SK-N-SH treated with all-trans-retinoic acid at 6 μM for 48 hours (cell line): ENCODE results near the gene PLEKHG3.

ENCODE experiments used
- BACH2 ChIP-seq: fragments of 250-450 bp; sonication (Bioruptor Pico); IDR thresholded peaks from 2 replicates; pipeline ENCODE4 v1.9.0; 2021; ENCODE audit warnings: mild to moderate bottlenecking, borderline replicate concordance
- OSR1 ChIP-seq: fragments of 250-450 bp; sonication (Bioruptor Pico); IDR thresholded peaks from 2 replicates; pipeline ENCODE4 v1.8.0; 2022; ENCODE audit warnings: moderate library complexity, mild to moderate bottlenecking, inconsistent platforms
- PPARA ChIP-seq: fragments of 250-450 bp; sonication (Bioruptor Pico); IDR thresholded peaks from 2 replicates; pipeline ENCODE4 v1.5.0; 2020; ENCODE audit warnings: mild to moderate bottlenecking, borderline replicate concordance
- RARB ChIP-seq: fragments of 250-450 bp; sonication (Bioruptor Pico); IDR thresholded peaks from 2 replicates; pipeline ENCODE4 v1.8.0; 2021; ENCODE audit warnings: mild to moderate bottlenecking, moderate library complexity
- SNAI2 ChIP-seq: fragments of 250-450 bp; sonication (Bioruptor Pico); IDR thresholded peaks from 2 replicates; pipeline ENCODE4 v1.5.0; 2020; ENCODE audit warnings: mild to moderate bottlenecking, moderate library complexity
- ZC3H10 ChIP-seq: fragments of 250-450 bp; sonication (Bioruptor Pico); IDR thresholded peaks from 2 replicates; pipeline ENCODE4 v1.5.1; 2021; ENCODE audit warnings: mild to moderate bottlenecking, moderate library complexity
- ZFP30 ChIP-seq: fragments of 450-650 bp; formaldehyde crosslinking; IDR thresholded peaks from 2 replicates; pipeline ENCODE4 v1.5.0; 2022; ENCODE audit warnings: mild to moderate bottlenecking, moderate library complexity
- ZNF565 ChIP-seq: fragments of 450-650 bp; formaldehyde crosslinking; conservative IDR thresholded peaks from 2 replicates; pipeline ENCODE4 v1.5.0; 2020; ENCODE audit warnings: low read depth, mild to moderate bottlenecking, moderate library complexity
- ZNF70 ChIP-seq: fragments of 450-650 bp; formaldehyde crosslinking; IDR thresholded peaks from 2 replicates; pipeline ENCODE4 v1.5.0; 2020; ENCODE audit warnings: mild to moderate bottlenecking, moderate library complexity
- TF ChIP-seq, protein P1 (sequence below): fragments of 250-450 bp; sonication (Bioruptor Pico); IDR thresholded peaks from 2 replicates; pipeline ENCODE4 v1.5.0; 2020; ENCODE audit warnings: mild to moderate bottlenecking, moderate library complexity
- TF ChIP-seq, protein P2 (sequence below): fragments of 250-450 bp; sonication (Bioruptor Pico); IDR thresholded peaks from 2 replicates; pipeline ENCODE4 v1.8.0; 2020; ENCODE audit warnings: mild to moderate bottlenecking, moderate library complexity, borderline replicate concordance
- TF ChIP-seq, protein P3 (sequence below): fragments of 250-450 bp; sonication (Bioruptor Pico); IDR thresholded peaks from 2 replicates; pipeline ENCODE4 v1.5.1; 2021; ENCODE audit warnings: mild to moderate bottlenecking, moderate library complexity
- TF ChIP-seq, protein P4 (sequence below): fragments of 250-450 bp; sonication (Bioruptor Pico); IDR thresholded peaks from 2 replicates; pipeline ENCODE4 v1.8.0; 2021; ENCODE audit warnings: low read depth, mild to moderate bottlenecking, moderate library complexity, borderline replicate concordance

- no peak for TF ChIP-seq BACH2 (CRISPR knock-in tag)
- TF ChIP-seq ZC3H10 (CRISPR knock-in tag): no peak
- TF ChIP-seq ZNF70 (CRISPR knock-in tag): no peak
- TF ChIP-seq, protein P1, sequence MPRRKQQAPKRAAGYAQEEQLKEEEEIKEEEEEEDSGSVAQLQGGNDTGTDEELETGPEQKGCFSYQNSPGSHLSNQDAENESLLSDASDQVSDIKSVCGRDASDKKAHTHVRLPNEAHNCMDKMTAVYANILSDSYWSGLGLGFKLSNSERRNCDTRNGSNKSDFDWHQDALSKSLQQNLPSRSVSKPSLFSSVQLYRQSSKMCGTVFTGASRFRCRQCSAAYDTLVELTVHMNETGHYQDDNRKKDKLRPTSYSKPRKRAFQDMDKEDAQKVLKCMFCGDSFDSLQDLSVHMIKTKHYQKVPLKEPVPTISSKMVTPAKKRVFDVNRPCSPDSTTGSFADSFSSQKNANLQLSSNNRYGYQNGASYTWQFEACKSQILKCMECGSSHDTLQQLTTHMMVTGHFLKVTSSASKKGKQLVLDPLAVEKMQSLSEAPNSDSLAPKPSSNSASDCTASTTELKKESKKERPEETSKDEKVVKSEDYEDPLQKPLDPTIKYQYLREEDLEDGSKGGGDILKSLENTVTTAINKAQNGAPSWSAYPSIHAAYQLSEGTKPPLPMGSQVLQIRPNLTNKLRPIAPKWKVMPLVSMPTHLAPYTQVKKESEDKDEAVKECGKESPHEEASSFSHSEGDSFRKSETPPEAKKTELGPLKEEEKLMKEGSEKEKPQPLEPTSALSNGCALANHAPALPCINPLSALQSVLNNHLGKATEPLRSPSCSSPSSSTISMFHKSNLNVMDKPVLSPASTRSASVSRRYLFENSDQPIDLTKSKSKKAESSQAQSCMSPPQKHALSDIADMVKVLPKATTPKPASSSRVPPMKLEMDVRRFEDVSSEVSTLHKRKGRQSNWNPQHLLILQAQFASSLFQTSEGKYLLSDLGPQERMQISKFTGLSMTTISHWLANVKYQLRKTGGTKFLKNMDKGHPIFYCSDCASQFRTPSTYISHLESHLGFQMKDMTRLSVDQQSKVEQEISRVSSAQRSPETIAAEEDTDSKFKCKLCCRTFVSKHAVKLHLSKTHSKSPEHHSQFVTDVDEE (CRISPR knock-in tag): no peak
- no peak for TF ChIP-seq SNAI2 (CRISPR knock-in tag)
- TF ChIP-seq PPARA: no peak
- no peak for TF ChIP-seq ZFP30 (CRISPR knock-in tag)
- TF ChIP-seq, protein P2, sequence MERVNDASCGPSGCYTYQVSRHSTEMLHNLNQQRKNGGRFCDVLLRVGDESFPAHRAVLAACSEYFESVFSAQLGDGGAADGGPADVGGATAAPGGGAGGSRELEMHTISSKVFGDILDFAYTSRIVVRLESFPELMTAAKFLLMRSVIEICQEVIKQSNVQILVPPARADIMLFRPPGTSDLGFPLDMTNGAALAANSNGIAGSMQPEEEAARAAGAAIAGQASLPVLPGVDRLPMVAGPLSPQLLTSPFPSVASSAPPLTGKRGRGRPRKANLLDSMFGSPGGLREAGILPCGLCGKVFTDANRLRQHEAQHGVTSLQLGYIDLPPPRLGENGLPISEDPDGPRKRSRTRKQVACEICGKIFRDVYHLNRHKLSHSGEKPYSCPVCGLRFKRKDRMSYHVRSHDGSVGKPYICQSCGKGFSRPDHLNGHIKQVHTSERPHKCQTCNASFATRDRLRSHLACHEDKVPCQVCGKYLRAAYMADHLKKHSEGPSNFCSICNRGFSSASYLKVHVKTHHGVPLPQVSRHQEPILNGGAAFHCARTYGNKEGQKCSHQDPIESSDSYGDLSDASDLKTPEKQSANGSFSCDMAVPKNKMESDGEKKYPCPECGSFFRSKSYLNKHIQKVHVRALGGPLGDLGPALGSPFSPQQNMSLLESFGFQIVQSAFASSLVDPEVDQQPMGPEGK (CRISPR knock-in tag): no peak
- TF ChIP-seq, protein P3, sequence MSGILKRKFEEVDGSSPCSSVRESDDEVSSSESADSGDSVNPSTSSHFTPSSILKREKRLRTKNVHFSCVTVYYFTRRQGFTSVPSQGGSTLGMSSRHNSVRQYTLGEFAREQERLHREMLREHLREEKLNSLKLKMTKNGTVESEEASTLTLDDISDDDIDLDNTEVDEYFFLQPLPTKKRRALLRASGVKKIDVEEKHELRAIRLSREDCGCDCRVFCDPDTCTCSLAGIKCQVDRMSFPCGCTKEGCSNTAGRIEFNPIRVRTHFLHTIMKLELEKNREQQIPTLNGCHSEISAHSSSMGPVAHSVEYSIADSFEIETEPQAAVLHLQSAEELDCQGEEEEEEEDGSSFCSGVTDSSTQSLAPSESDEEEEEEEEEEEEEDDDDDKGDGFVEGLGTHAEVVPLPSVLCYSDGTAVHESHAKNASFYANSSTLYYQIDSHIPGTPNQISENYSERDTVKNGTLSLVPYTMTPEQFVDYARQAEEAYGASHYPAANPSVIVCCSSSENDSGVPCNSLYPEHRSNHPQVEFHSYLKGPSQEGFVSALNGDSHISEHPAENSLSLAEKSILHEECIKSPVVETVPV (CRISPR knock-in tag): no peak
- no peak for TF ChIP-seq ZNF565 (CRISPR knock-in tag)
- TF ChIP-seq, protein P4, sequence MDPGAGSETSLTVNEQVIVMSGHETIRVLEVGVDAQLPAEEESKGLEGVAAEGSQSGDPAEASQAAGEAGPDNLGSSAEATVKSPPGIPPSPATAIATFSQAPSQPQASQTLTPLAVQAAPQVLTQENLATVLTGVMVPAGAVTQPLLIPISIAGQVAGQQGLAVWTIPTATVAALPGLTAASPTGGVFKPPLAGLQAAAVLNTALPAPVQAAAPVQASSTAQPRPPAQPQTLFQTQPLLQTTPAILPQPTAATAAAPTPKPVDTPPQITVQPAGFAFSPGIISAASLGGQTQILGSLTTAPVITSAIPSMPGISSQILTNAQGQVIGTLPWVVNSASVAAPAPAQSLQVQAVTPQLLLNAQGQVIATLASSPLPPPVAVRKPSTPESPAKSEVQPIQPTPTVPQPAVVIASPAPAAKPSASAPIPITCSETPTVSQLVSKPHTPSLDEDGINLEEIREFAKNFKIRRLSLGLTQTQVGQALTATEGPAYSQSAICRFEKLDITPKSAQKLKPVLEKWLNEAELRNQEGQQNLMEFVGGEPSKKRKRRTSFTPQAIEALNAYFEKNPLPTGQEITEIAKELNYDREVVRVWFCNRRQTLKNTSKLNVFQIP (CRISPR knock-in tag): no peak
- TF ChIP-seq OSR1: no peak
- no peak for TF ChIP-seq RARB (CRISPR knock-in tag)
Measured at GRCh38 chr14:64734990-64735389, 30.8 kb downstream of the PLEKHG3 start.
